Measurements from ENCODE around the gene MACC1. TPM values are rescaled to one million over a fixed set of nuclear protein-coding genes. Genes with fewer than 3 reads are reported as not detected.

The MACC1 gene
- total RNA-seq, 1 donor from 2014 or later, result 6.9 TPM

- intact Hi-C loops (cut with DNase I), result no loop called here
- Histone ChIP-seq H3K4me1 (no peaks in the 10 kb centered on the region), H3K4me3 (no peak overlapping the region), H3K27me3 (no peaks in the 10 kb centered on the region), H3K27ac (peak overlapping the region; percentile 61), H3K36me3 (no peaks in the 10 kb centered on the region), H3K9me3 (no peaks in the 10 kb centered on the region)
- TF ChIP-seq POLR2A (IDR thresholded peaks at IDR 0.05) (no peak), POLR2AphosphoS5 (IDR thresholded peaks at IDR 0.05; ENCODE audit: insufficient read depth in 1 of 2, low read depth in 1 of 2) (peak in 1 of 2 donors; percentile 42)
- no peak for DNase-seq (ENCODE audit: extremely low spot score in 2 of 2)
Measured at GRCh38 chr7:20089431-20089830, 127.8 kb downstream of the MACC1 start.

DNA sequence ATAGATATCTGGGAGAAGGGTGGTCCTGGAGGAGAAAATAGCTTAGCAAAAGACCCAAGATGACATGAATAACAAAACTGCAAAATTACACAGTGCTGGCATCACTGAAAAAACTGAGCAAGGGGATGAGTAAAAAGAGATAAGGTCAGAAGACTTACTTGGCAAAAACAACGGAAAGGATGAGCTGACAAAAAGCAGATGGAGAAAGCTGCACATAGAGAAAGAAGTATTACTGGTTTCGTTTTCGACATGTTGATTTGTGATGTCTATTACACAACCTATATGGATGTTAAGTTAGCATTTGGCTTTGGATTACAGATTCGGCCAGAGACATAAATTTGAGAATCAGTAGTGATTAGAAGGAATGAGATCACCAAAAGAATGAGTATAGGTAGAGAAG, 132.1 kb downstream of the MACC1 start:
- Histone ChIP-seq H3K9me3 (no peaks in the 10 kb centered on the region), H3K27ac (peak overlapping the region; percentile 83), H3K4me3 (no peak overlapping the region), H3K4me1 (no peaks in the 10 kb centered on the region), H3K36me3 (no peaks in the 10 kb centered on the region), H3K27me3 (no peaks in the 10 kb centered on the region)
- DNase-seq (ENCODE audit: extremely low spot score in 2 of 2), result no peak
- peak; percentile 11 to 57 for TF ChIP-seq POLR2AphosphoS5 (IDR thresholded peaks at IDR 0.05; ENCODE audit: insufficient read depth in 1 of 2, low read depth in 1 of 2)
- no peak for TF ChIP-seq CTCF (IDR thresholded peaks at IDR 0.05)
- intact Hi-C loops (cut with DNase I), result no loop called here

Other genes with a start within 250 kb of the MACC1 start
- 62.6 TPM for gene ITGB8, start 113.5 kb upstream of the MACC1 start, total RNA-seq

Measured in vagina (tissue), 2 donors.